CD4-positive, alpha-beta T cell (primary cell): ENCODE data around the gene PACRGL. TPM values are rescaled to one million over a fixed set of nuclear protein-coding genes. Genes with fewer than 3 reads are reported as not detected.
"Not testable (repeated sequence)": the region's sequence is repeated elsewhere in the genome, so short reads cannot be mapped to it uniquely, and the experiment has no call there.

Experiments
- ATAC-seq: fragments of 200-7000 bp; cut with Tn5 transposase; one replicate; pipeline ENCODE4 v1.10.0; 2022; ENCODE audit warnings: mild to moderate bottlenecking; ENCODE audit not compliant: poor library complexity
- CTCF ChIA-PET: fragments of 350-600 bp; sonication (Branson Sonifier 250); formaldehyde crosslinking; loops from one replicate; lab custom pipeline; 2021; ENCODE audit warnings: antibody characterized with exemption, inconsistent platforms; lab: Charles Lee
- POLR2A ChIA-PET: fragments of 350-600 bp; sonication (Branson Sonifier 250); formaldehyde crosslinking; loops from one replicate; lab custom pipeline; 2021; ENCODE audit warnings: antibody characterized with exemption, inconsistent platforms; lab: Charles Lee
- DNase-seq, 14 experiments: peaks; one replicate each; pipeline ENCODE4 v3.0.0-alpha.2; 2013 to 2020; ENCODE audit warnings: mixed read lengths in 2 of 14
- H3K27ac ChIP-seq, 2 donors: one replicate each; pipeline versions ENCODE4 v1.5.1 to v1.7.0; 2013; ENCODE audit warnings: low read length in 2 of 2, low read depth in 1 of 2, mild to moderate bottlenecking in 1 of 2
- H3K27me3 ChIP-seq, 2 experiments: 1 replicate in 1 of 2; 2 replicates in 1 of 2; pipeline versions ENCODE4 v1.6.1 to v1.7.0; 2013; ENCODE audit warnings: low read length in 2 of 2, control low read depth in 1 of 2, mild to moderate bottlenecking in 1 of 2, moderate library complexity in 1 of 2; ENCODE audit not compliant: insufficient read depth in 2 of 2, control insufficient read depth in 1 of 2
- H3K36me3 ChIP-seq: one replicate; pipeline ENCODE4 v1.6.1; 2013; ENCODE audit warnings: low read length, control low read depth; ENCODE audit not compliant: insufficient read depth
- H3K4me1 ChIP-seq: one replicate; pipeline ENCODE4 v1.6.1; 2013; ENCODE audit warnings: low read length, control low read depth; ENCODE audit not compliant: insufficient read depth
- H3K4me3 ChIP-seq: one replicate; pipeline ENCODE4 v1.5.1; 2013; ENCODE audit warnings: mild to moderate bottlenecking, low read length, moderate library complexity
- H3K9me3 ChIP-seq, 2 experiments: 1 replicate in 1 of 2; 2 replicates in 1 of 2; pipeline versions ENCODE4 v1.6.1 to v1.7.0; 2013; ENCODE audit warnings: low read length in 2 of 2, mild to moderate bottlenecking in 2 of 2, control low read depth in 1 of 2, moderate library complexity in 1 of 2; ENCODE audit not compliant: control insufficient read depth in 1 of 2, insufficient read depth in 1 of 2
- H3K27ac Mint-ChIP-seq: one replicate; pipeline ENCODE4 v1.8.0; 2020; ENCODE audit warnings: mixed read lengths
- H3K27me3 Mint-ChIP-seq: one replicate; pipeline ENCODE4 v1.8.0; 2021; ENCODE audit warnings: mixed read lengths
- H3K36me3 Mint-ChIP-seq: one replicate; pipeline ENCODE4 v1.8.0; 2021; ENCODE audit warnings: low read depth, mixed read lengths
- H3K4me1 Mint-ChIP-seq: one replicate; pipeline ENCODE4 v1.8.0; 2021; ENCODE audit warnings: low read depth, mixed read lengths
- H3K4me3 Mint-ChIP-seq: one replicate; pipeline ENCODE4 v1.8.0; 2020; ENCODE audit warnings: mild to moderate bottlenecking, mixed read lengths
- H3K9me3 Mint-ChIP-seq: one replicate; pipeline ENCODE4 v1.8.0; 2020; ENCODE audit warnings: mixed read lengths
- intact Hi-C, 2 experiments: fragments of 100-400 bp; cut with DNase I in 1 of 2; cut with micrococcal nuclease in 1 of 2; formaldehyde crosslinking; loops; one replicate each; pipeline versions ENCODE4 v1.15.1 to v1.9.0; 2023 to 2025; cut with DNase I, micrococcal nuclease
- total RNA-seq, 174 experiments: library from RNA in 2 of 174; stranded (reverse) in 2 of 174; gene quantifications; one replicate each; pipeline ENCODE4 v1.2.3 and lab custom pipeline; 2021 to 2026
- TF ChIP-seq, protein P1 (sequence below): fragments of 200-600 bp; IDR thresholded peaks from one replicate; pipeline ENCODE4 v1.8.0; 2022; ENCODE audit warnings: antibody characterized with exemption, mild to moderate bottlenecking

Gene PACRGL
- total RNA-seq, 2 experiments from 2014 or later: 7.2 to 10.4 TPM

DNA sequence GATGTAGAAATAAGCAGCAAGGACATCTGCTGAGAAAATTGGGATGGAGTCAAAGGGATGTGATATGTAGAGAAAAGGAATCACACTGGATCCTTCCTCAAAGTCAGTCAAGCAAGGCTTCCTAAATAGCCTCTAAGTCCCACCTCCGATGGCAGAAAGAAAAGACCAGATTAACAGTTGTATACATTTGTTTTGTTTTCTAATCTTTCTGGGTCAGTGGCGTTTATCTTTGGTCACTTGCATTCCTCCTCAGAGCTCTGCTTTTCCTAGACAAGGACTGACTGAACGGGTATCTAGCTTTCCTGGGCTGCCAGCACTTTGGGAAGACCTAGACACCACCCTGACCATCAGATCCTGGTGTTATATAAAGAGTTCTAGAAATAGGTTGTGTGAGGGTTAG lies 23.2 kb downstream of the PACRGL start:
- H3K4me3 Mint-ChIP-seq: no peak overlapping the region

DNA sequence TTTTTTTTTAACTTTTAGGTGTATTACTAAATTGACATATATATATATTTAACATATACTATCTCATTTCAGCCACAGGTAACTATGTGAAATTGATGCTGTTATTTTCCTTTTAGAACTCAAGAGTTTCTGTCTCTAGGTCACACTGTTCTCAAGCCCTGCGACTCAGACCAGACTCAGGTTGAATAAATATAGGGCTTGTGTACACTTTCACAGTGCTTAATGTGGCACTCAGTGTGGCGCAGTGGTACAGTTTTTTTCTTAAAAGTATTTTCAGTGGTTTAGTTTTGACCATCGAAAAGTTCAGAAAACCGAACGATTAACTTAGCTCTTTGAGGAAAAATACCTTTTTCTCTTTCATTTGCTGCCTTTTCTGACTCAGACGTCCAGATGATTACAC lies 24.7 kb downstream of the PACRGL start:
- peaks cover 48% of the 10 kb centered on the region for H3K36me3 ChIP-seq
- ATAC-seq: no peak
- no peak for DNase-seq

More for the DNA sequence above, 23.2 kb downstream of the PACRGL start:
- TF ChIP-seq, protein P1, sequence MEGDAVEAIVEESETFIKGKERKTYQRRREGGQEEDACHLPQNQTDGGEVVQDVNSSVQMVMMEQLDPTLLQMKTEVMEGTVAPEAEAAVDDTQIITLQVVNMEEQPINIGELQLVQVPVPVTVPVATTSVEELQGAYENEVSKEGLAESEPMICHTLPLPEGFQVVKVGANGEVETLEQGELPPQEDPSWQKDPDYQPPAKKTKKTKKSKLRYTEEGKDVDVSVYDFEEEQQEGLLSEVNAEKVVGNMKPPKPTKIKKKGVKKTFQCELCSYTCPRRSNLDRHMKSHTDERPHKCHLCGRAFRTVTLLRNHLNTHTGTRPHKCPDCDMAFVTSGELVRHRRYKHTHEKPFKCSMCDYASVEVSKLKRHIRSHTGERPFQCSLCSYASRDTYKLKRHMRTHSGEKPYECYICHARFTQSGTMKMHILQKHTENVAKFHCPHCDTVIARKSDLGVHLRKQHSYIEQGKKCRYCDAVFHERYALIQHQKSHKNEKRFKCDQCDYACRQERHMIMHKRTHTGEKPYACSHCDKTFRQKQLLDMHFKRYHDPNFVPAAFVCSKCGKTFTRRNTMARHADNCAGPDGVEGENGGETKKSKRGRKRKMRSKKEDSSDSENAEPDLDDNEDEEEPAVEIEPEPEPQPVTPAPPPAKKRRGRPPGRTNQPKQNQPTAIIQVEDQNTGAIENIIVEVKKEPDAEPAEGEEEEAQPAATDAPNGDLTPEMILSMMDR: no peak
- H3K9me3 Mint-ChIP-seq: peaks cover 5% of the 10 kb centered on the region
- H3K4me1 ChIP-seq: no peaks in the 10 kb centered on the region
- H3K27me3 Mint-ChIP-seq: no peaks in the 10 kb centered on the region
- no peak overlapping the region for H3K27ac Mint-ChIP-seq
- H3K4me3 ChIP-seq: no peak overlapping the region
- H3K27me3 ChIP-seq: no peaks in the 10 kb centered on the region
- H3K36me3 ChIP-seq: peaks cover 43% of the 10 kb centered on the region
- ATAC-seq (no peak), DNase-seq (no peak)
- H3K9me3 ChIP-seq: peaks cover 0 to 11% of the 10 kb centered on the region in 2 experiments
- intact Hi-C loops: no loop called here
- H3K36me3 Mint-ChIP-seq: peaks cover 92% of the 10 kb centered on the region
- CTCF ChIA-PET: no interaction called here
- POLR2A ChIA-PET: no interaction called here
- no peaks in the 10 kb centered on the region for H3K4me1 Mint-ChIP-seq
- H3K27ac ChIP-seq: no peak overlapping the region

DNA sequence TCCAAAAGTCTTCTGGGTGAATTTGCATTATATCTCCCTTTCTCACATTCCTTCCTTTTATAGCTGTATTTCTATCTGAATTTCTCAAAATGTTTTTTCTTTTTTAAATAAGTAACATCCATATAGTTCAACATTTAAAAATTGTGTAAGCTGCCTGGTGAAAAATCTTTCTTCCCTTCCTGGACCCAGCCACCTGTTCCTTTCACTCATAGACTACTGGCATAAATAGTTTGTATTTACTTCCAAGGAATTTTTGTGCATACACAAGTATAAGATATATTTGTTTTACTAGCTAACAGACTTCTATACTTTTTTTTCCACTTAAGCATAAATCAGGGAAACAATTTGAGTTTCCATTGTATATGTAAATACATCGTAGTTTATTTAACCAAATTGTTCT lies 35.7 kb downstream of the PACRGL start:
- no peak for ATAC-seq
- CTCF ChIA-PET: no interaction called here
- peaks cover 88% of the 10 kb centered on the region for H3K36me3 Mint-ChIP-seq

More for the DNA sequence above, 24.7 kb downstream of the PACRGL start:
- Histone ChIP-seq H3K9me3 (peaks cover 0 to 11% of the 10 kb centered on the region in 2 experiments), H3K27ac (no peak overlapping the region), H3K4me3 (no peak overlapping the region), H3K4me1 (no peaks in the 10 kb centered on the region), H3K27me3 (no peaks in the 10 kb centered on the region)
- intact Hi-C loops: no loop called here
- no peaks in the 10 kb centered on the region for H3K4me1 Mint-ChIP-seq
- peaks cover 5% of the 10 kb centered on the region for H3K9me3 Mint-ChIP-seq
- POLR2A ChIA-PET: no interaction called here
- H3K36me3 Mint-ChIP-seq: peaks cover 93% of the 10 kb centered on the region
- CTCF ChIA-PET: no interaction called here
- H3K4me3 Mint-ChIP-seq: no peak overlapping the region
- TF ChIP-seq, protein P1: no peak
- no peaks in the 10 kb centered on the region for H3K27me3 Mint-ChIP-seq
- no peak overlapping the region for H3K27ac Mint-ChIP-seq

DNA sequence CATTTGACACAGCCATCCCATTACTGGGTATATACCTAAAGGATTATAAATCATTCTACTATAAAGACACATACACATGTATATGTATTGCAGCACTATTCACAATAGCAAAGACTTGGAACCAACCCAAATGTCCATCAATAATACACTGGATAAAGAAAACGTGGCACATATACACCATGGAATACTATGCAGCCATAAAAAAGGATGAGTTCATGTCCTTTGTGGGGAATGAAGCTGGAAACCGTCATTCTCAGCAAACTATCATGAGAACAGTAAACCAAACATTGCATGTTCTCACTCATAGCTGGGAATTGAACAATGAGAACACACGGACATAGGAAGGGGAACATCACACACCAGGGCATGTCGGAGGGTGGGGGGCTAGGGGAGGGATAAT lies 45.7 kb downstream of the PACRGL start:
- H3K9me3 ChIP-seq, POLR2A ChIA-PET, H3K4me1 ChIP-seq, H3K27me3 Mint-ChIP-seq, H3K4me3 Mint-ChIP-seq, DNase-seq, intact Hi-C loops, H3K27ac ChIP-seq, H3K9me3 Mint-ChIP-seq, H3K27me3 ChIP-seq, ATAC-seq, H3K27ac Mint-ChIP-seq, CTCF ChIA-PET, H3K4me3 ChIP-seq, H3K4me1 Mint-ChIP-seq, H3K36me3 ChIP-seq: not testable (repeated sequence)
- peaks cover 46% of the 10 kb centered on the region for H3K36me3 Mint-ChIP-seq

More for the DNA sequence above, 35.7 kb downstream of the PACRGL start:
- H3K27ac ChIP-seq: no peak overlapping the region
- H3K27me3 ChIP-seq: no peaks in the 10 kb centered on the region
- peaks cover 7% of the 10 kb centered on the region for H3K36me3 ChIP-seq
- intact Hi-C loops: no loop called here
- no peak for DNase-seq
- TF ChIP-seq, protein P1: no peak
- Mint-ChIP-seq H3K27me3 (no peaks in the 10 kb centered on the region), H3K4me1 (no peaks in the 10 kb centered on the region), H3K4me3 (no peak overlapping the region), H3K9me3 (peaks cover 14% of the 10 kb centered on the region), H3K27ac (no peak overlapping the region)
- H3K4me3 ChIP-seq: no peak overlapping the region
- no peaks in the 10 kb centered on the region for H3K4me1 ChIP-seq
- POLR2A ChIA-PET: no interaction called here
- H3K9me3 ChIP-seq: peaks cover 9 to 13% of the 10 kb centered on the region in 2 experiments
